Hepatic stellate cell (primary cell): ENCODE measurements around the gene ABHD2.

Experiments
- DNase-seq: peaks from one replicate; pipeline ENCODE4 v3.0.0; 2011; ENCODE audit warnings: low spot score

Gene ABHD2

DNA sequence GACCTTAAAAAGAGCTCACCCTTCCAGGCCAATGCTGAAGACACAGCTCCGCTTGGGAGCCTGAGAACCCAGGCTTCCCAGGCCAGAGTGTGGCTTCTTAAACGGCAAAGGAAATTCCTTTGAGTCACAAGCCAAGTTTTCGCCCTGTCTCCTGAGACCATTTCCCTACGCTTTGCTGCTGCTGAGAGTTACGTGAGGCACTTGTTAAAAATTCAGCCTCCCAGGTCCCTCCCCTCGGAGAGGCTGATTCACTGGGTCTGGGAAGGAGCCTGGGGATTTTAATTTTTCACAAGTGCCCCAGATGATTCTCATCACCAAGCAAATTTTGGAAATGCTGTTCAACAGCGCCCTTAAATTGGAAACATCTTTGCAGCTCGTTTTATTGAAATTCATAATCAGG is 107.6 kb downstream of the ABHD2 start:
- DNase-seq = peak; percentile 84

DNA sequence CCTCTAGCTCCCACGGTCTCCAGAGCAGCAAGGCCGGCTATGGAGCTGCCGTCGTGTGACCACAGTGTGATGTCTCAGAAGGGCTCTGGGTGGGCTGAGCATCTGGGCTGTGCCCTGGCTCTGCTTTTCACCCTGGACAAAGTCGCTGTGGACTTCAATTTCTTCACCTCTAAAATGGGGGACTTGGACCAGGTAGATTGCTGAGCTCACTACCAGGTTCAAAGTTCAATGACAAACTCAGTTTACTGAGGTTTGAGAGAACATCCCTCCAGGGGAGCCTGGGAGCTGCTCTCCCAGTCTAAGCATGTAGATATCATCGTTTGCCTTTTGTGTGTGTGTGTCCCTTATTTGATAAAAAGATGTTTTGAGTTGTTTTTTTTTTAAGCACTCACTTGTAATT is 108.0 kb downstream of the ABHD2 start:
- DNase-seq = no peak

DNA sequence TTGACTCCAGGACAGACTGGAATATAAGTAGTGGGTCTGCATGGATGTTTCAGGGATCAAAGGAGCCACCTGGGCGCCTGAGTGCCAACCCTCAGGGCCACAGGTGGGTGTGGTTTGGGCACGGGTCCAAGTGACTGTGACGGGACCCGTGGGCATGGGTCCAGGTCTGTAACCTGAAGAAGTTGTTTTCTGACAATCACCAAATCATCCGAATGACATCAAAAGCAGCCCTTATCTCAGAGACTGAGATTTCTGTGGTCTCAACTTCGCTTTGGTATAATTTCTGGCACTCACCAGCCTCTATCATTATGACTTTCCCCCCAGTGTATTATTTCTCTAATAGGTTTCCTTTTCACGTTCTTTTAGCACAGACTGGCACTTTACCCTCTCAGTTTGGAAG is 108.7 kb downstream of the ABHD2 start:
- no peak for DNase-seq

DNA sequence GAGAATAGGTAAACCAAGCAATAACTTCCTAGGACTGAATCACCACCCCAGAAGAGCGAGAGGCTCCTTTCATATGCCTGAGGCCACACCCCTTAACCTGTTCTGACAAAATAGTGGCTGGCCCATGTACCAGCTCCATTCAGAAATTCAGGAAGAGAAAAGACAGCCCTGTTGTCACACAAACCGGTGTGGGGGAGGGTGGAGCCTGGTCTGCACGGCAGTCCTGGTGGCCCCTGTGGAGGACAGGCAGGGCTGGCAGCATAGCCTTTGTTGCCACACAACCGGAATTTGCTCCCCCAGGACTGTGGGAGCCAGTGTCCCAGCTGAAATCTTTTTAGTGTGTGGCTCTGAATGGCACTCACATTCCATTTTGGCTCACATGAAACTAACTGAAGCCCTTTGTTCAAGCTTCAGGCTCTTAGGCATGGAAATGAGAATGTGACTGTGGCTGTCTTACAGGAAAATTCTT is 109.3 kb downstream of the ABHD2 start:
- no peak for DNase-seq

DNA sequence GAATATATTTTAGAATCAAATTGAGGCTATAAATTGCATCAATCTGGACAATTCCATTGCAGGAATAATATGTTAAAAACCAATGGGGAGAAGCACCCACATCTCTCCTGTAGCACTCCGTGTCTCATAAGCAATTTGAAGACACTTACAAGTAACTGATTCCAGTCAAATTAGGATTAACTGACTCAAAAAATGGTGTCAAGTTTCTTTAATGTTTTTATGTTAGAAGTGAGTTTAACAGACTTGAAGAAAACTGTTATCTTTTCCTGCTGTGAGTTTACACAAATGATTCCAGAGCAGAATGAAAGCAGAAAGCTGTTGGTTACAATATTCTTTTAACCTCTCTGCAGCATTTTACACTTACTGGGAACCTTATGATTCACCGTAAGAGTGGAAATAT is 109.9 kb downstream of the ABHD2 start:
- no peak for DNase-seq

DNA sequence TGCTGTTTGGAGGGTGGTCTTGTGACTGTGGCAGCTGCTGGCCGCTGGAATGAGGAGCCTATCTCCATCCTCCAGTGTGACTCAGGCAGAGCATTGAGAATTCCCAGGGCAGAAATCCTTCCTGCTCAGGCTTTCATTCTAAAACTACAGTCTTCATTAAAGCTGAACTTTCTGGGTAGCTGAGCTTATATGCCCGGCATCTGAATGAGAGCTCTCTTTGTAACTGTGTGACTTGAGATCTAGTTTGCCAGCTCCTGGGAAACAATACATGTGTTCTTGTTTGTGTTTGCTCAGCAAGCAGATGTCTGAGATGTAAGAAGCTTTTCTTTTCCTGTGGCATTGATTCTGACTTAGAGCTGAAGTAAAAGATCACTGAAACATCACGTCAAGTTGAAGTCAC is 110.7 kb downstream of the ABHD2 start:
- no peak for DNase-seq

DNA sequence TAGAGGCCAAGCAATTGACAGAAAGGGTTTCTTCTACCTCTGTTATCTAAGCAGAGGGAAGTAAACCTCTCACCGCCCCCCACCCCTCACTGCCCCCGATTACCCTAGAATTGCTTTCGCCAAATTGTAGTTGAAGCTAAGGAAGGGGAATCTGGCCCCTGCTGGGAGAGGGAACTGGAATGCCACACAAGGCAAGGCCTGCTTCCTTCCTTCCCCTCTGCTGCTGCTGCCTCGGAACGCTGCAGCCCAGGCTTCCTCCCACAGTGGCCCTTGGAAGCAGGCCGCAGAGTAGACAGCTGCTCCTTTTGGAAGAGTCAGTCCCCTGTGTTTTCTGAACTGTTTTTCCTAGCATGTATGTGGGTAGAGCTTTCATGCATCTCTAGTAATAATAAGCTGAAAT is 111.5 kb downstream of the ABHD2 start:
- no peak for DNase-seq

DNA sequence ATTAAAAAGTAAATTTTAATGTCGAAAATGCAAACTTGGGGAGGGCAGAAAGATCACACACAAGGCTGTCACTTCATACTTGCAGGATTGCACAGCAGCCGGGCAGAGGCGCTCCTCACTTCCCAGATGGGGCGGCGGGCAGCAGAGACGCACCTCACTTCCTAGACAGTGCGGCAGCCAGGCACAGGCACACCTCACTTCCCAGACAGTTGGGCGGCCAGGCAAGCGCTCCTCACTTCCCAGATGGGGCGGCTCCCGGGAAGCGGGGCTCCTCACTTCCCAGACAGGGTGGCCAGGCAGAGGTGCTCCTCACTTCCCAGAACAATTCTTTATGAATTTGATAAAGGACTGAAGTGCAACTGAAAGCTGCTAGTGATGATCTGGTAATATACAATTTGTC is 111.9 kb downstream of the ABHD2 start:
- no peak for DNase-seq

DNA sequence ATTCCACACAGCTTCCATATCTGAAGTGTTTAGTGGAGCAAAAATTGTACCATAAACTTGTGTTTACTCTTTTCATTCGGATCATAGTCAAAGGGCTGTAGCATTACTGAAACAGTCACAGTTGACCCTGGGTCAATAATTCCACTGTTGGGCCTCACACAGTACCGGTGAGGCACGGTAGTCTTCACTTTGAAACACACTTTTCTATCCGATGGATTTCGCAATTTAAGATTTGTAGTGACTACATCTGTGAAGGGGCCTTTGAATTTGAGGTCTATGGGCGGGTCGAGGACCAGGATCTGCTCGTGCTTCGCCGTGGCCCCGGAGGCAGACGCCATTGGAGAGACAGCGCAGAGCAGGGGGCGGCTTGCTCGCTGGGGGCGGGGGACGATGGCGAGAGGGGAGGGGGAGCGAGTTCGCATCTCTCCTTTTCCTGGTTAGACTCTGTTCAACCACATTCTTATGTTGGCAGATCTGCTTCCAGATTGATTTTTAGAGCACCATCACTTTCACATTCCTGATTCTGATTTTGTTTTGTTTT is 113.3 kb downstream of the ABHD2 start:
- DNase-seq = no peak

DNA sequence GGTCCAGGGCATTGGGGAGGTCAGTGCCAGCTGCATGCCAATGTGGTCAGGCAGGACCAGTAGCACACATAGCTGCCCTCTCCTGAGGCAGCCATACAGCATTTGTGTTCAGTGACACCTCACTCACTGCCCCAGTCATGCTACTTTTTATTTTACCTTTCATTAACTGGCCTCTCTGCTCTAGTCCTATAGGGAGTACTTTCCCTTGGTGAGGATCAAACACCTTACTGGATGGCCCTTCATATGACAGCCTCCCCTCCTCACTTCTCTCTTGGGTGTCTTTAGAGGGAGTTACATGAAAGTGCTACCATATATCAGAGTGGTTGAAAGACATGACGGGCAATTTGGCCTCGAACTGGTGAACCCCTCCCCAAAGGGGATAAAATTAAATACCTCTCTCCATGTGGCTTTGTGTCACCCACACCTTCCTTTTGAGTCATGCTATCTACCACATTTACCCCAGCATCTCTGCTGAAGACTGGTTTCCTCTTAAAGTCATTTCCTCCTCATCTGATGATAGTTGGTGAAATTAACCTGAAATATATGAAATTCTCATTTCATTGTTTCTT is 115.5 kb downstream of the ABHD2 start:
- no peak for DNase-seq

DNA sequence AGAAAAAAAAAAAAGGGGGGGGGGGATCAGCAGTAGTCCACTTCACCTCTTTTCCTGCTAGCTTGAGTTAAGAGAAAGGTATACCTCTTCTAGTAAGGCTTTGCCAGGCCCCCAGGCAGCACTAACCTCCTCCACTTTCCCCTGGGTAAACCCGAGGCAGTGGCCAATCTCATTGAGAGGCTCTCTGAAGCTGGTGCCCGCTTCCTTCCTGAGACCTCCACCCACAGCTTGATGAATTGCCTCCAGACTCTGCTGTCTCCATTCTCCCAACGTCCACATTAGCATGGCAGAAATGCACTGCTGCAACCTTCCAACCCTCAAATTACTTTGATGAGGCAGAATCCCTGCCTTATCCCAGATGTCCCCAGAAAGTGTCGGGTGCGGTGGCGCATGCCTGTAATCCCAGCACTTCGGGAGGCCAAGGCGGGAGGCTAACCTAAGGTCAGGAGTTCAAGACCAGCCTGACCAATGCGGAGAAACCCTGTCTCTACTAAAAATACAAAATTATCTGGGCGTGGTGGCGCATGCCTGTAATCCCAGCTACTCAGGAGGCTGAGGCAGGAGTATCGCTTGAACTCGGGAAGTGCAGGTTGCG is 117.8 kb downstream of the ABHD2 start:
- no peak for DNase-seq

DNA sequence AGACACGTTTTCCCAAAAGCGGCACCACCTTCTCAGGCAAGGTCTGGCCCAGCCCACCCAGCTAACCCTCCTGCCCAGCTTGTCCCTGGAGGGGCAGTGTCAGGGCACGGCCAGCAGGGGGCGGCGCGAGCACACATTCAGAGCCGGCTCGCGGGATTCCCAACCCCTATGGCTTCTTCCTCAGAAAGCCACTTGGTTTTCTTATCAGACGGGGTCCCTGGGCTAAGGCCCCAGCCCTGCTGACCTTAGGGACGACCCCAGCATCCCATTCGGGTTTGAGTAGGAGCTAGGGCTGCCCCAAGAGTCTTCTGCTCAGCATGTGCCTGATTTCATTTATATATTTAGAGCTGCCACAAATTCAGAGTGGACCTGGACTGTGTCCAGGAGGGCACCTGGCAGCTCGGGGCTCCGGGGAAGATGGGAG is 118.7 kb downstream of the ABHD2 start:
- DNase-seq = peak; percentile 89

DNA sequence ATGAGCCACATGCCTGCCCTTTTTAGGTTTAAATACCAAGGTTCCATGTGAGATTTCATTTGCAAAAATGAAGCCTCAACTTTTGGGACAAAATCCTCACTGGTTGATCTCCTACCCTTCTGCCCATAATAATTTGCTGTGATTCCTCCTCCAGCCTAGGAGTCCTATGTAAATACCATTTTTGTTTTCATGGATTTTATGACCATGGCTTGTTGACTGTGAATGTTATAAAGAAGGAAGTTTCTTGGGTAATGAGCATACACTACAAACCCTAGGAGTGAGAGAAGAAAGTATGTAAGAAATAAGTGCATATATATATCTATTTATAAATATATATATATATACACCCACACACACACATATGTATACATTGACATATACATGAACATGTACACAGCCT is 120.0 kb downstream of the ABHD2 start:
- no peak for DNase-seq

DNA sequence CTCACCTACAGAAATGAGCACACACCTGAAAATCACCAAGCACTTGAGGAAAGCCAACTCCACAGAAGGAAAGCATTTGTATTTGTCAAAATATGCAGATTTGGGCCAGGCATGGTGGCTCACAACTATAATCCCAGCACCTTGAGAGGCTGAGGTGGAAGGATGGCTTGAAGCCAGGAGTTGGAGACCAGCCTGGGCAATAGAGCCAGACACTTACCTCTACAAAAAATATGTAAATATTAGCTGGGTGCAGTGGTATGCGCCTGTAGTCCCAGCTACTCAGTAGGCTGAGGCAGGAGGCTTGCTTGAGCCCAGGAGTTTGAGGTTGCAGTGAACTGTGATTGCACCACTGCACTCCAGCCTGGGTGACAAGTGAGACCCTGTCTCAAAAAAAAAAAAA is 120.8 kb downstream of the ABHD2 start:
- no peak for DNase-seq

DNA sequence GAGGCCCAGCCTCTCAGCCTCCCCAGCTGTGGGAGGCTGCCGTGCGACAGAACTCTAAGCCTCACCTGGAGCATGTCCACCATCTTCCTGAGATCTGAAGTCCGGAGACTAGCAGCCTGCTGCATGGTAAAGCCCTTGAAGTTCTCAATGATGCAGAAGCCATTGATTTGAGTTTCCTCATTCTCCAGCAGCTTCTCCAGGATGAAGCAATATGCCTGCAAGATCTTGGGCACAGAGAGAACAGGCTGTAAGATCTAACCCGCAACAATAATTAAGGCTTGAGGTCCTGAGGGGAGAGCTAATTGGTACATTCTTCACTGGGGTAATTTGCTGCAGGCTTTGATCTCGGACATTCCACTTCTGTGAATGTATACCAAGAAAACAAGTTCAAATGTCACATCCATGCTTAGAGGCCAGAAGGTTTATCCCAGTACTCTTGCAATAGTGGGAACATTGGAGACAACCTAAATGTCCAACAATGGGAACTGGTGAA is 123.5 kb downstream of the ABHD2 start:
- no peak for DNase-seq

DNA sequence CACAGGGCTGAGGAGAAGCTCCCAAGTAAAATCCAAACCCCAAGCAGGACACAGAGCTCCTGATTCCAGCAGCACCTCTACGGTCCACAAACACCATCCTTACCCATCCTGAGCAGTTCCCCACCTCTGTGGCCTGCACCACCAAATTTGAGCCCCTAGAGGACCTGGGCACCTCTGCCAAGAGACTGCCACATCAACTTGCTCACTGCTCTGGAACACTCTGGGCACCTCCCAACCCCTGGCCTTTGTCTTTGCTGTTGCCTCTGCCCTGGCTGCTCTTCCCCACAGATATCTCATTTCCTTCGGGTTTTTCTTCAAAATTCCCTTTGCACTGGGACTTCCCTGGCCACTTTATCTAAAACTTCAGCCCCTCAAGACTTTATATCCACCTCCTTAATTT is 127.4 kb downstream of the ABHD2 start:
- DNase-seq = no peak

DNA sequence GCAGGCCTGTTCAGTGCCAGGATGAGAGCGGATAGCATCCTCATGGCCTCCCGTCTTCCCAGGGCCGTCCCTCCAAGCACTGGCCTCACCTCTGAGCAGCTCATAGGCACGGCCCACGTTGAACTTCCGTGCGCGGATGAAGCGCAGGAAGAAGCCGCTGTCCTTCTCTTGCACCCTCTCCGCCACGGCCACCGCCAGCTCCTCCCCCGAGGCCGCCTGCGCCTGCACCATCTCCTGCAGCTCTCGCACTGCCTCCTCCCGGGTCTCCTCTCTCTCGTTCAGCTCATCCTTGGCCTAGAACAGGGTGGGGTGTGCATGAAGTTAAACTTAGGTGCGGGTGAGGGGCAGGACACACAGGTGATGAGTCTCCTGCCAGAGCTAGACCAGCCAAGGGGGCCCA is 128.8 kb downstream of the ABHD2 start:
- DNase-seq = no peak

DNA sequence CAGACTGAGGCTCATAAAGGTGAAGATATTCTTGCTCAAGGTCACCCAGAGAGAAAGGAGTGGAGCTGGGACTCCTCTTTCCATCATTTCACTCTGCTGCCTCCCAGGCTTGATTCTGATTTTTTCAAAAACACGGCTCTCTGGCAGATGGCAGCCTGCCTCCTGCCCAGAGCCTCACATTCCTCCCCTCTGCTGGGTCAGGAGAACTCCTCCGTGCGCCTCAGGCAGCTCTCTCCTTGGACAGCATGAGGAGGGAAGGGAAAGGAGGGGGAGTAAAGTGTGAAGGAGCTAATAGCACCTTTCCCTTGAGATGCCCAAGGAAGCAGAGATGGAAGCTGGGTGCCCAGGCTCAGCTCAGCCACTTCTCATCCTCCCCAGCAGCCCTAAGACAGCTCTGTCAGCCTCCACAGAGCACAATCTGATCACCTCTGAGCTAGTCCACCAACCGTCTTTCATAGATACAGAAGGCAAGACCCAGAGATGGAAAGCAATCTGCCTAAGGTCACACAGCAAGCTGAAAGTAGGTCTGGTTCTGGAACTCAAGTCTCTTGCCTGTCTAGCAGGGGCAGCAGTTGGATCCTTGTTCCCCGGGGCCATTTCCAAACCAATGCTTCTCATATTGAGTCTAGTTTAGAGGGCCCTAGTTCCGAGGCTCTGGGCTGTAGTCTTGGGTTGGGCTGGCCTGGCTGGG is 129.6 kb downstream of the ABHD2 start:
- DNase-seq = no peak

DNA sequence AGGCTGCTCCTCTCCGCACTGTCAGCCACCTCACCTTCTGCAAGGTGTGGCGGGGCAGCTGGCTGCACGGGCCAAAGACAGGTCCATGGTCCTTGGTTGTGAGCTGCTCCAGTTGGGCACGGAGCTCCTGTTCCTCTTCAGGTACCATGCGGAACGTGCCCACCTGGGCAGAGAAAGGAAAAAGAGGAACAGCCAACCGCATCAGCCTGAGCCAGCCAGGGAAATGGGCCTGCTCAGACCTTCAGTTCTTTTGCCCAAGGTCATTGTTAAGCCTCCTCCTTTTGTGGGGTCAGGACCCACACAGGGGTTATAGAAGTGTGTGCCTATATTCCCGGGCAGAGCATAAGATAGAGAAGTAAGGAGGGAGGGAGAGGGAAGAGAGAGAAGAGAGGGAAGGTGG is 130.3 kb downstream of the ABHD2 start:
- no peak for DNase-seq

DNA sequence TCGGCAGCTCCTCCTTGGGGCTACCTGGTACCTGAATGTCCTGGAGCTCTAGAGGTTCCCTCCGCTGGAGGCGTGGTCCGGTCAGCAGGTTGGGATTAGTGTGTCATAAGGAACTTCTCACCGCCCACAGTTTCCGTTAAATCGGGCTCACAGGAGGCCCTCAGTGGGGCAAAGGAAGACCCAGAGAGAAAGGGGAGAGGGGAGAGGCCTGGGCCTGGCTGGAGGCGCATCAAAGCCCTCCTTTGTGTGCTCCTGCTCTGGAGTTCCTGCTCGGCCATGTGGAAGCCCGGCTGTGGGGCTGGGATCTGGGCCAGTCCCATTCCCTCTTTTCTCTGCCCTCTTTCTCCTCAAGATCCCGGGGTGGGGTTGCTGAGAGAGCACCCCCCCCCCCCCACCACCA is 133.3 kb downstream of the ABHD2 start, which contains the start of gene RLBP1:
TSS of gene RLBP1 (minus strand) at position 37 of the 400 bp plus-strand sequence. CDS start 2,604 bp downstream, outside the sequence.
- no peak for DNase-seq

DNA sequence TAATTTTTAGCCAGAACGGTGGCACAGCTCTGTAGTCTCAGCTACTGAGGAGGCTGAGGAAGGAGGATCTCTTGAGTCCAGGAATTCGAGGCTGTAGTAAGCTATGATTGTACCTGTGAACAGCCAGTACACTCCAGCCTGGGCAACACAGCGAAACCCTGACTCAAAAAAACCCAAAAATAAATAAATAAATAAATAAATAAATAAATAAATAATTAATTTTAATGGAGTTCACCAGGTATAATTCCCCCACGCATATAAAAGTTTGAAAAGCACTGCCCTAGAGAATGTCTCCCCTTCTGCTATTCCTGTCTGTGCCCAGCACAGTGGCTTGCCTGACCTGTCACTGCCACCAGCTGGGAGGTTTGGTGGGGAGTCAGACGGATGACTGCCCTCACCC is 137.3 kb downstream of the ABHD2 start:
- no peak for DNase-seq

DNA sequence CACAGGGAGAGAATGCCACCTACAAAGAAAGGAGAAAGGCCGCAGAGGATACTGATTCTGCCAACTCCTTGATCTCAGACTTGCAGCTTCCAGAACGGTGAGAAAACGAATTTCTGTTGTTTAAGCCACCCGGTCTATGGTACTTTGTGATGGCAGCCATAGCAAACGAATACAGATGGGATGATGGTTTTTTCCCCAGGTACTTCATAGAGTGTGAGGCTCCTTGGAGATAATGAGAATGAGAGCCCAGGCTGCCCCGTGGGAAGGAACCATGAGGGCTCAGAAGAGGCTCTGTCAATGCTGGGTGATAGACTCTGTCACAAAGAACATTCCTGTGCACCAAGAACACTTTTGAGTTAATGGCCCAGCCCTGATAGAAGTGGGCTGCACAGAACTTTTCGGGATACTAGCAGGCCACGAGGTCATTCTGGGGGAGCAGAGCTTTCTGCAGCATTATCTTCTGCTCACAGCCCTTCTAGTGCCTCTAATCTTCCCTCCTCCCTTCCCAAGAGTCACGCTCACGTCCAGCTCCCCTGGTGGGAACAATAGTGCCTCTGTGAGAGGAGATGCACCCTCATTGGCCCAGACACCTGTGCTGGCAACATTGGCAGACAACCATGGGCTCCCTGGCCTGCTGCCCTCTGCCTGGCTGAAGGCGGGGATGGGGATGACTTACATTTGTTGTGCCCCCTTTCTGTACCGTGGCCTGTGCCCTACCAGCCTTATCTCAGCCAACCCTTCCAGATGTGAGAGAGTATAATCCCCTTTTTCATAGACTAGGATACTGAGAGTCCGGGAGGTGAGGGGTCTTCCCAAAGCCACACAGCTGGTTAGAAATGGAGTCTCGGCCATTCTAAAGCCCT is 138.3 kb downstream of the ABHD2 start:
- DNase-seq = no peak
